HEK293 (cell line): ENCODE measurements around the gene WDR72.

Source experiments
- CTCF ChIP-seq: fragments of 450-650 bp; formaldehyde crosslinking; IDR thresholded peaks from 2 replicates; pipeline ENCODE4 v1.5.1; 2016; ENCODE audit warnings: missing biosample characterization, missing genetic modification characterization
- TCF7L2 ChIP-seq: IDR thresholded peaks from 2 replicates; pipeline ENCODE4 v1.6.1; 2011; ENCODE audit warnings: low read depth, mild to moderate bottlenecking, inconsistent platforms, low read length, moderate library complexity, borderline replicate concordance
- ZBTB17 ChIP-seq: fragments of 450-650 bp; formaldehyde crosslinking; IDR thresholded peaks from 2 replicates; pipeline ENCODE4 v1.5.1; 2016; ENCODE audit warnings: missing biosample characterization, missing genetic modification characterization
- ZBTB26 ChIP-seq: fragments of 450-650 bp; formaldehyde crosslinking; optimal IDR thresholded peaks from 2 replicates; pipeline ENCODE3; 2016; ENCODE audit warnings: missing biosample characterization, mild to moderate bottlenecking, missing genetic modification characterization
- ZNF148 ChIP-seq: fragments of 450-650 bp; formaldehyde crosslinking; IDR thresholded peaks from 2 replicates; pipeline ENCODE4 v1.5.0; 2017; ENCODE audit warnings: missing biosample characterization, missing genetic modification characterization, borderline replicate concordance
- ZNF155 ChIP-seq: fragments of 450-650 bp; formaldehyde crosslinking; IDR thresholded peaks from 2 replicates; pipeline ENCODE4 v1.5.1; 2016; ENCODE audit warnings: missing biosample characterization, missing genetic modification characterization
- ZNF24 ChIP-seq: fragments of 450-650 bp; formaldehyde crosslinking; IDR thresholded peaks from 2 replicates; pipeline ENCODE4 v1.5.1; 2016; ENCODE audit warnings: missing biosample characterization, missing genetic modification characterization
- ZNF274 ChIP-seq, 2 experiments: fragments of 200-500 bp in 1 of 2; fragments of 450-650 bp in 1 of 2; sonication (Bioruptor generic) in 1 of 2; formaldehyde crosslinking in 1 of 2; IDR thresholded peaks; 2 replicates each; pipeline versions ENCODE4 v1.5.1 to v1.6.1; 2014 to 2016; ENCODE audit warnings: borderline replicate concordance in 1 of 2, inconsistent platforms in 1 of 2, low read length in 1 of 2, missing biosample characterization in 1 of 2, missing genetic modification characterization in 1 of 2

- TF ChIP-seq TCF7L2 (no peak), ZNF148 (tag by site-specific recombination) (no peak), ZNF24 (no peak), CTCF (tag by site-specific recombination) (no peak), ZNF274 (IDR thresholded peaks at IDR 0.05; ENCODE audit: low read length) (no peak), ZNF274 (tag by site-specific recombination; IDR thresholded peaks at IDR 0.05; ENCODE audit: borderline replicate concordance) (no peak), ZBTB17 (tag by site-specific recombination) (no peak), ZBTB26 (tag by site-specific recombination) (no peak), ZNF155 (tag by site-specific recombination) (no peak)
These were observed 172.7 kb downstream of the WDR72 start for GRCh38 chr15:53586799-53587198.
